Breast epithelium (tissue), 4 donors: Measurements from ENCODE around the gene BTBD17. TPM values are rescaled to one million over a fixed set of nuclear protein-coding genes. Genes with fewer than 3 reads are reported as not detected.

Experiments used
- DNase-seq, 2 donors: peaks; one replicate each; pipeline ENCODE4 v3.0.0-alpha.2; 2019; ENCODE audit warnings: low spot score in 2 of 2
- H3K27ac ChIP-seq, 2 donors: fragments of 200-600 bp; sonication (generic) in 1 of 2; one replicate each; pipeline ENCODE4 v1.5.1; 2016 to 2019; ENCODE audit warnings: mild to moderate bottlenecking in 1 of 2
- H3K27me3 ChIP-seq, 2 donors: fragments of 200-600 bp; sonication (generic) in 1 of 2; one replicate each; pipeline versions ENCODE4 v1.5.1 to v1.6.0; 2017 to 2019; ENCODE audit warnings: control low read depth in 1 of 2, mild to moderate bottlenecking in 1 of 2
- H3K36me3 ChIP-seq: fragments of 200-600 bp; one replicate; pipeline ENCODE4 v1.5.1; 2019
- H3K4me1 ChIP-seq, 2 donors: fragments of 200-600 bp; sonication (generic); one replicate each; pipeline ENCODE4 v1.5.1; 2016 to 2019; ENCODE audit warnings: control low read depth in 1 of 2
- H3K4me3 ChIP-seq, 3 donors: fragments of 200-600 bp; sonication (generic); 1 replicate in 2 of 3; 2 replicates in 1 of 3; pipeline ENCODE4 v1.5.1; 2016 to 2019; ENCODE audit warnings: mild to moderate bottlenecking in 3 of 3, moderate library complexity in 2 of 3
- H3K9me3 ChIP-seq, 2 donors: fragments of 200-600 bp; sonication (generic) in 1 of 2; one replicate each; pipeline ENCODE4 v1.5.1; 2016 to 2019; ENCODE audit warnings: control low read depth in 1 of 2
- CTCF ChIP-seq, 3 donors: fragments of 450-650 bp; IDR thresholded peaks; one replicate each; pipeline ENCODE4 v1.5.1; 2016 to 2017; ENCODE audit warnings: antibody characterized with exemption in 3 of 3, mild to moderate bottlenecking in 3 of 3, moderate library complexity in 3 of 3
- POLR2A ChIP-seq: fragments of 450-650 bp; IDR thresholded peaks from one replicate; pipeline ENCODE4 v1.6.1; 2016; ENCODE audit warnings: antibody characterized with exemption, mild to moderate bottlenecking, moderate library complexity
- POLR2AphosphoS5 ChIP-seq, 3 donors: sonication (generic); formaldehyde crosslinking; IDR thresholded peaks; one replicate each; pipeline ENCODE4 v1.6.1; 2017; ENCODE audit warnings: antibody characterized with exemption in 3 of 3
- intact Hi-C: fragments of 100-400 bp; cut with DNase I; formaldehyde crosslinking; loops from one replicate; pipeline ENCODE4 v1.15.1; 2023; ENCODE audit warnings: low total_unique reads
- total RNA-seq, 3 donors: library from RNA; depleted of rRNA; stranded (reverse); fragments of >200 nt; gene quantifications; one replicate each; pipeline ENCODE4 v1.1.0, GENCODE V29; 2016

BTBD17 gene
- total RNA-seq, 3 donors from 2014 or later = not detected

DNA sequence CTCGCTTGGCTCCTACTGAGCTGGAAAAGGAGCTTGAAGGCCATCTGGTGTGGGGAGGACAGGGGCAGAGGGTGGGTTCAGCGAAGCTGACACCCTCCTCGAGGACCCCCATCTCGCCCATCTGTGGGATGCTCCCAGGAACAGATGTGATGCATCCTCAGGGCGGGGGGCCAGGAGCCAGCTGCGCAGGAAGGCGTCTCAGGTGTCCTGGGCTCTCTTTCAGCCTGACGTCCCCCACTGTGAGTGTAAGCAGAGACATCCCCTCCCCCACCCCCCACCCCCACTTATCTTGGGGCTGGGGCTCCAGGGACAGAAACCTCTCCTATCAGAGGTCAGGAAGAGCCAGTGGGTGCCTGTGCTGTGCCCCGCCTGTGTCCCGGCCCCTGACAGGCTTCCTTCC lies 19.4 kb downstream of the BTBD17 start:
- no peak for DNase-seq
- H3K36me3 ChIP-seq = no peaks in the 10 kb centered on the region
- no peaks in the 10 kb centered on the region for H3K9me3 ChIP-seq
- H3K4me1 ChIP-seq = no peaks in the 10 kb centered on the region
- intact Hi-C loops = no loop called here
- H3K27ac ChIP-seq = no peak overlapping the region
- TF ChIP-seq POLR2A (no peak), POLR2AphosphoS5 (IDR thresholded peaks at IDR 0.05) (no peak), CTCF (IDR thresholded peaks at IDR 0.05) (no peak)
- H3K4me3 ChIP-seq = no peak overlapping the region
- peaks cover 0 to 37% of the 10 kb centered on the region in 2 donors for H3K27me3 ChIP-seq

GRCh38 chr17:74340470-74341023 lies 21.1 kb downstream of the BTBD17 start:
- Histone ChIP-seq H3K36me3 (no peaks in the 10 kb centered on the region), H3K27ac (no peak overlapping the region), H3K4me3 (no peak overlapping the region), H3K27me3 (peaks cover 0 to 41% of the 10 kb centered on the region in 2 donors), H3K4me1 (no peaks in the 10 kb centered on the region), H3K9me3 (no peaks in the 10 kb centered on the region)
- TF ChIP-seq CTCF (IDR thresholded peaks at IDR 0.05) (no peak), POLR2AphosphoS5 (IDR thresholded peaks at IDR 0.05) (no peak), POLR2A (no peak)
- no peak for DNase-seq
- intact Hi-C loops = no loop called here

GRCh38 chr17:74339537-74340195 lies 22.0 kb downstream of the BTBD17 start:
- no peak overlapping the region for H3K4me3 ChIP-seq
- H3K27me3 ChIP-seq = peaks cover 0 to 36% of the 10 kb centered on the region in 2 donors
- H3K4me1 ChIP-seq = no peaks in the 10 kb centered on the region
- no peak overlapping the region for H3K27ac ChIP-seq
- peaks cover 0 to 6% of the 10 kb centered on the region in 2 donors for H3K9me3 ChIP-seq
- intact Hi-C loops = no loop called here
- H3K36me3 ChIP-seq = no peaks in the 10 kb centered on the region
- TF ChIP-seq CTCF (IDR thresholded peaks at IDR 0.05) = no peak
- DNase-seq = no peak

DNA sequence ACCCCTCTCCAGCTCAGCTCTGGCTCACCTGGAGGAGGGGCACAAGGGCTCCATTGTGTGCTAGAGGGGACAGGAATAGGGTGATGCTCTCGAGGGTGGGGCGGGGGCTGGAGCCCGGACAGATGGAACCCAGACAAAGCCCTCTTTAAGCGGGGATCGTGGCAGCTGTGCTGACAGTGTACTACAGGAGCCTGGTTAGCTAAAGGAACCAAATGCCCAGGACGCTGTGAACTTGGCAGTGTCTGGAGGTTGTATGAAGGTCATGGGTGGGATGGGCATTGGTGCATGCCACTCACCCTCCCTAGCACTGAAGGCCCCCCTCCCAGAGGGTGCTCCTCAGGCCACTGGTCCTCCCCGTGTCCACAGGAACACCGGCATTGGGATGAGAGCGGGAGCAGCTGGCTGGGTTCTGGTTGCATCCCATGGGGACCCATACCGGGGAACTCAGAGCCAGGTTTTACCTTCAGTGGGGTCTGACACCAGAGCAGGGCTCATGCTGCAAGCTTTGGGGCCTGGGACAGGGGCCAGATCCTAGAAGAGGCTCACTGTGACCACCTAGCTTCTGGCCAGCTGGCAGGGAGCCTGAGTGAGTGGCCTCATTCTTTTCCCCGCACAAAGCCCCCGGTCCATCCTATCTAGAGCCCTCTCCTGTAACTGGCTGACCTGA lies 23.7 kb downstream of the BTBD17 start:
- H3K4me3 ChIP-seq = no peak overlapping the region
- intact Hi-C loops = no loop called here
- H3K9me3 ChIP-seq = peaks cover 0 to 15% of the 10 kb centered on the region in 2 donors
- H3K4me1 ChIP-seq = no peaks in the 10 kb centered on the region
- TF ChIP-seq POLR2A = no peak
- no peak for TF ChIP-seq POLR2AphosphoS5 (IDR thresholded peaks at IDR 0.05)
- TF ChIP-seq CTCF (IDR thresholded peaks at IDR 0.05) = no peak
- no peaks in the 10 kb centered on the region for H3K36me3 ChIP-seq
- H3K27me3 ChIP-seq = peaks cover 0 to 33% of the 10 kb centered on the region in 2 donors
- no peak for DNase-seq
- H3K27ac ChIP-seq = no peak overlapping the region

DNA sequence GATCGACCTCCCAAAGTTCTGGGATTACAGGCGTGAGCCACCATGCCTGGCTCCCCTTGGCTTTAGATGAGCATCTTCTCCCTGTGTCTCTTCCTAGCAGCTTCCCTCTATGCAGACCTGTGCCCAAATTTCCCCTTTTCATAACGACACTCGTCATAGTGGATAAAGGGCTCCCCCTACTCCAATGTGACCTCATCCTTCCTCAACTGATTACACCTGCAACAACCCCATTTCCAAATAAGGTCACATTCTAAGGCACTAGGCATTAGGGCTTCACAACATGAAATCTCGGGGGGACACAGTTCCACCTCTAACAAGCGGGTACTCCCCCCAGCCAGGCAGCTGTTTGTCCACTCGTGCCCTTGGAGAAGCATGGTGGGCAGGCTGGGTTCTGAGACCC lies 25.4 kb downstream of the BTBD17 start:
- TF ChIP-seq POLR2AphosphoS5 (IDR thresholded peaks at IDR 0.05) = no peak
- no peak for TF ChIP-seq POLR2A
- TF ChIP-seq CTCF (IDR thresholded peaks at IDR 0.05) = no peak
- Histone ChIP-seq H3K4me3 (no peak overlapping the region), H3K4me1 (no peaks in the 10 kb centered on the region), H3K27ac (no peak overlapping the region), H3K27me3 (peaks cover 0 to 35% of the 10 kb centered on the region in 2 donors), H3K9me3 (peaks cover 0 to 15% of the 10 kb centered on the region in 2 donors), H3K36me3 (no peaks in the 10 kb centered on the region)
- intact Hi-C loops = no loop called here
- no peak for DNase-seq
